Karpas-422 (cell line): ENCODE measurements around the gene TMEM61. TPM values are rescaled to one million over a fixed set of nuclear protein-coding genes. Genes with fewer than 3 reads are reported as not detected.

Experiments
- DNase-seq: peaks from one replicate; pipeline ENCODE4 v3.0.0-alpha.2; 2015
- H2AFZ ChIP-seq: fragments of 200-600 bp; sonication (generic); 2 replicates; pipeline ENCODE4 v1.6.1; 2014; ENCODE audit warnings: antibody characterized with exemption, low read length, mixed read lengths
- H3K27ac ChIP-seq: fragments of 200-600 bp; sonication (generic); 2 replicates; pipeline ENCODE4 v1.5.1; 2014; ENCODE audit warnings: mild to moderate bottlenecking, low read length, moderate library complexity
- H3K27me3 ChIP-seq: fragments of 200-600 bp; sonication (generic); 2 replicates; pipeline ENCODE4 v1.6.1; 2014; ENCODE audit warnings: low read length, mixed read lengths
- H3K36me3 ChIP-seq: fragments of 200-600 bp; sonication (generic); 2 replicates; pipeline ENCODE4 v1.6.1; 2014; ENCODE audit warnings: low read length, mixed read lengths; ENCODE audit not compliant: insufficient read depth
- H3K4me1 ChIP-seq: fragments of 200-600 bp; sonication (generic); 2 replicates; pipeline ENCODE4 v1.6.1; 2014; ENCODE audit warnings: mild to moderate bottlenecking, low read length, mixed read lengths
- H3K4me2 ChIP-seq: fragments of 200-600 bp; sonication (generic); 2 replicates; pipeline ENCODE4 v1.6.1; 2014; ENCODE audit warnings: low read length, low read depth, mild to moderate bottlenecking; ENCODE audit not compliant: poor library complexity, severe bottlenecking
- H3K4me3 ChIP-seq: fragments of 200-600 bp; sonication (generic); 2 replicates; pipeline ENCODE4 v1.5.1; 2014; ENCODE audit warnings: mild to moderate bottlenecking, antibody characterized with exemption, low read length, mixed read lengths
- H3K79me2 ChIP-seq: fragments of 200-600 bp; sonication (generic); 2 replicates; pipeline ENCODE4 v1.6.1; 2014; ENCODE audit warnings: mild to moderate bottlenecking, low read length, mixed read lengths
- H3K9ac ChIP-seq: fragments of 200-600 bp; sonication (generic); 2 replicates; pipeline ENCODE4 v1.6.0; 2014; ENCODE audit warnings: low read length
- H3K9me2 ChIP-seq: fragments of 200-600 bp; sonication (generic), shearing (Covaris generic); replicated peaks from 2 replicates; pipeline ENCODE4 v1.6.0; 2014; ENCODE audit warnings: mild to moderate bottlenecking, low read length, moderate library complexity; ENCODE audit not compliant: insufficient read depth
- H3K9me3 ChIP-seq: fragments of 300-700, 200-600 bp; sonication (generic); 2 replicates; pipeline ENCODE4 v1.6.1; 2014; ENCODE audit warnings: low read length, mixed read lengths
- H4K20me1 ChIP-seq: fragments of 200-600 bp; sonication (generic); 2 replicates; pipeline ENCODE4 v1.6.1; 2014; ENCODE audit warnings: mild to moderate bottlenecking, antibody characterized with exemption, low read length, low read depth; ENCODE audit not compliant: insufficient read depth
- total RNA-seq: library from RNA; depleted of rRNA; stranded (reverse); fragments of >200 nt; shearing (Covaris generic); gene quantifications from 2 replicates; pipeline ENCODE4 v1.2.3, GENCODE V29; 2014; ENCODE audit warnings: low replicate concordance

Gene TMEM61
- total RNA-seq, 1 experiment from 2014 or later = not detected

- Histone ChIP-seq H3K36me3 (no peaks in the 10 kb centered on the region), H3K4me2 (no peak overlapping the region), H3K9ac (no peak overlapping the region), H3K27ac (no peak overlapping the region), H3K4me1 (peaks cover 27% of the 10 kb centered on the region), H4K20me1 (no peaks in the 10 kb centered on the region), H3K79me2 (no peaks in the 10 kb centered on the region), H2AFZ (no peak overlapping the region), H3K9me3 (no peaks in the 10 kb centered on the region), H3K9me2 (no peaks in the 10 kb centered on the region), H3K4me3 (no peak overlapping the region), H3K27me3 (no peaks in the 10 kb centered on the region)
- DNase-seq = no peak
These were observed 13.1 kb upstream of the TMEM61 start for GRCh38 chr1:54967372-54967771.

- Histone ChIP-seq H3K79me2 (no peaks in the 10 kb centered on the region), H3K4me3 (no peak overlapping the region), H3K9ac (no peak overlapping the region)
These were observed 11.9 kb upstream of the TMEM61 start for GRCh38 chr1:54968551-54968950.

GRCh38 chr1:54969879-54970278 is 10.5 kb upstream of the TMEM61 start:
- H3K79me2 ChIP-seq = no peaks in the 10 kb centered on the region
- no peak overlapping the region for H3K27ac ChIP-seq
- peaks cover 26% of the 10 kb centered on the region for H3K4me1 ChIP-seq
- H3K9ac ChIP-seq = no peak overlapping the region
- no peak for DNase-seq
- H3K4me2 ChIP-seq = no peak overlapping the region
- H4K20me1 ChIP-seq = no peaks in the 10 kb centered on the region
- no peaks in the 10 kb centered on the region for H3K9me2 ChIP-seq
- no peak overlapping the region for H2AFZ ChIP-seq
- no peak overlapping the region for H3K4me3 ChIP-seq
- H3K9me3 ChIP-seq = no peaks in the 10 kb centered on the region
- H3K27me3 ChIP-seq = no peaks in the 10 kb centered on the region
- no peaks in the 10 kb centered on the region for H3K36me3 ChIP-seq

More at GRCh38 chr1:54968551-54968950, 11.9 kb upstream of the TMEM61 start:
- no peak overlapping the region for H3K4me2 ChIP-seq
- peaks cover 27% of the 10 kb centered on the region for H3K4me1 ChIP-seq
- DNase-seq = no peak
- no peak overlapping the region for H2AFZ ChIP-seq
- no peaks in the 10 kb centered on the region for H3K36me3 ChIP-seq
- H4K20me1 ChIP-seq = no peaks in the 10 kb centered on the region
- H3K9me3 ChIP-seq = no peaks in the 10 kb centered on the region
- no peaks in the 10 kb centered on the region for H3K9me2 ChIP-seq
- H3K27ac ChIP-seq = no peak overlapping the region
- H3K27me3 ChIP-seq = no peaks in the 10 kb centered on the region

GRCh38 chr1:54970901-54971300 is 9.5 kb upstream of the TMEM61 start:
- Histone ChIP-seq H3K4me2 (no peak overlapping the region), H3K9ac (no peak overlapping the region), H2AFZ (no peak overlapping the region), H3K36me3 (no peaks in the 10 kb centered on the region), H3K4me3 (no peak overlapping the region), H3K9me3 (no peaks in the 10 kb centered on the region), H3K4me1 (peaks cover 16% of the 10 kb centered on the region), H3K27me3 (no peaks in the 10 kb centered on the region), H3K9me2 (no peaks in the 10 kb centered on the region), H3K79me2 (no peaks in the 10 kb centered on the region), H4K20me1 (no peaks in the 10 kb centered on the region), H3K27ac (no peak overlapping the region)
- DNase-seq = no peak

- H2AFZ ChIP-seq = peak overlapping the region; percentile 48; the same call in 1 of the 2 replicates
- no peaks in the 10 kb centered on the region for H3K9me3 ChIP-seq
- peaks cover 12% of the 10 kb centered on the region for H3K4me1 ChIP-seq
- peak; percentile 54 for DNase-seq
- H4K20me1 ChIP-seq = no peaks in the 10 kb centered on the region
- no peaks in the 10 kb centered on the region for H3K79me2 ChIP-seq
- H3K9ac ChIP-seq = no peak overlapping the region
- H3K27me3 ChIP-seq = no peaks in the 10 kb centered on the region
- H3K4me2 ChIP-seq = no peak overlapping the region
- no peaks in the 10 kb centered on the region for H3K9me2 ChIP-seq
- H3K36me3 ChIP-seq = no peaks in the 10 kb centered on the region
- H3K27ac ChIP-seq = no peak overlapping the region
- no peak overlapping the region for H3K4me3 ChIP-seq
These were observed 9.1 kb upstream of the TMEM61 start for GRCh38 chr1:54971317-54971791.

GRCh38 chr1:54972436-54972835 is 8.0 kb upstream of the TMEM61 start:
- H3K9ac ChIP-seq = no peak overlapping the region
- H2AFZ ChIP-seq = no peak overlapping the region
- no peak overlapping the region for H3K4me2 ChIP-seq
- H3K79me2 ChIP-seq = no peaks in the 10 kb centered on the region
- H4K20me1 ChIP-seq = no peaks in the 10 kb centered on the region
- H3K27me3 ChIP-seq = no peaks in the 10 kb centered on the region
- no peaks in the 10 kb centered on the region for H3K9me2 ChIP-seq
- H3K4me1 ChIP-seq = peaks cover 17% of the 10 kb centered on the region
- H3K4me3 ChIP-seq = no peak overlapping the region
- DNase-seq = no peak
- no peak overlapping the region for H3K27ac ChIP-seq
- H3K9me3 ChIP-seq = no peaks in the 10 kb centered on the region
- no peaks in the 10 kb centered on the region for H3K36me3 ChIP-seq

- H2AFZ ChIP-seq = no peak overlapping the region
- no peak overlapping the region for H3K9ac ChIP-seq
- no peaks in the 10 kb centered on the region for H3K36me3 ChIP-seq
- H3K4me2 ChIP-seq = no peak overlapping the region
- H4K20me1 ChIP-seq = no peaks in the 10 kb centered on the region
- H3K79me2 ChIP-seq = no peaks in the 10 kb centered on the region
- no peaks in the 10 kb centered on the region for H3K27me3 ChIP-seq
- peaks cover 25% of the 10 kb centered on the region for H3K4me1 ChIP-seq
- H3K9me2 ChIP-seq = no peaks in the 10 kb centered on the region
- no peak overlapping the region for H3K27ac ChIP-seq
- DNase-seq = no peak
- no peak overlapping the region for H3K4me3 ChIP-seq
- no peaks in the 10 kb centered on the region for H3K9me3 ChIP-seq
These were observed 7.1 kb upstream of the TMEM61 start for GRCh38 chr1:54973205-54973921.

- H3K4me1 ChIP-seq = peaks cover 25% of the 10 kb centered on the region
- H3K27ac ChIP-seq = no peak overlapping the region
- H3K79me2 ChIP-seq = no peaks in the 10 kb centered on the region
- H3K36me3 ChIP-seq = no peaks in the 10 kb centered on the region
- H3K4me3 ChIP-seq = no peak overlapping the region
- no peaks in the 10 kb centered on the region for H3K9me2 ChIP-seq
- H3K4me2 ChIP-seq = no peak overlapping the region
- H3K27me3 ChIP-seq = no peaks in the 10 kb centered on the region
- DNase-seq = no peak
- H4K20me1 ChIP-seq = no peaks in the 10 kb centered on the region
- H3K9ac ChIP-seq = no peak overlapping the region
- no peak overlapping the region for H2AFZ ChIP-seq
- no peaks in the 10 kb centered on the region for H3K9me3 ChIP-seq
These were observed 4.9 kb upstream of the TMEM61 start for GRCh38 chr1:54975356-54976108.
